HEK293T (cell line): ENCODE data around the gene AGAP1.
A peak's percentile ranks its signal among the peaks of the same experiment; 100 is the strongest.

Experiments used
- BHLHE40 ChIP-seq: fragments of 450-650 bp; IDR thresholded peaks from 2 replicates; pipeline ENCODE4 v1.6.1; 2016; ENCODE audit warnings: mild to moderate bottlenecking, moderate library complexity, borderline replicate concordance
- ELF4 ChIP-seq: fragments of 450-650 bp; IDR thresholded peaks from 2 replicates; pipeline ENCODE4 v1.6.1; 2017; ENCODE audit warnings: antibody characterized with exemption
- FOXA1 ChIP-seq: fragments of 450-650 bp; IDR thresholded peaks from 2 replicates; pipeline ENCODE4 v1.6.1; 2016; ENCODE audit warnings: mild to moderate bottlenecking
- FOXK2 ChIP-seq: fragments of 450-650 bp; IDR thresholded peaks from 2 replicates; pipeline ENCODE4 v1.6.1; 2016; ENCODE audit warnings: mild to moderate bottlenecking
- FOXM1 ChIP-seq: fragments of 450-650 bp; IDR thresholded peaks from 2 replicates; pipeline ENCODE4 v1.6.1; 2017; ENCODE audit warnings: mild to moderate bottlenecking, borderline replicate concordance
- HDGF ChIP-seq: fragments of 450-650 bp; IDR thresholded peaks from 2 replicates; pipeline ENCODE4 v1.6.1; 2017; ENCODE audit warnings: antibody characterized with exemption, borderline replicate concordance
- NFRKB ChIP-seq: fragments of 450-650 bp; IDR thresholded peaks from 2 replicates; pipeline ENCODE4 v1.6.1; 2016; ENCODE audit warnings: mild to moderate bottlenecking, moderate library complexity
- SP1 ChIP-seq: fragments of 450-650 bp; IDR thresholded peaks from 2 replicates; pipeline ENCODE4 v1.6.1; 2017
- ZNF384 ChIP-seq: fragments of 450-650 bp; IDR thresholded peaks from 2 replicates; pipeline ENCODE4 v1.6.1; 2016
- TF ChIP-seq, protein P1 (sequence below): fragments of 450-650 bp; IDR thresholded peaks from 2 replicates; pipeline ENCODE4 v1.6.1; 2016

DNA sequence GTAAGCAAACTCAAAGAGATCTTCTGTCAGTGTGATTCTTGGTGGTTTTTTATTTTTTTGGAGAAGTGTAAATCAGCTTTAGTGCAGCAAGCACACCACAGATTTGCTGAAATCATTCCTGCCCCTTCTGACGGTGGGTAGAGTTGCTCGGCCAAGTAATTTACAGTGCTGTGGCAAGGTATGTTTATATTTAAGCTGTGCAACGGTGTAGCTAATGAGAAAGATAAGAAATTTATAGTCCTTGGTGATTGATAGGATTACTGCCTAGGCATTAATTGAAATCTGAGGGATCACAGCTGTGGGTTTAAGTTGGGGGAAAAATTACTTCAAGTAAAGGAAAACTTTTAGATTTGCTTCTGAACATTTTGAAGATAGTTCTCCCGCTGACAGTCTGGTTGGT, 286.6 kb downstream of the AGAP1 start:
- no peak for TF ChIP-seq BHLHE40
- TF ChIP-seq FOXM1: no peak
- TF ChIP-seq NFRKB: no peak
- TF ChIP-seq ZNF384: no peak
- TF ChIP-seq, protein P1, sequence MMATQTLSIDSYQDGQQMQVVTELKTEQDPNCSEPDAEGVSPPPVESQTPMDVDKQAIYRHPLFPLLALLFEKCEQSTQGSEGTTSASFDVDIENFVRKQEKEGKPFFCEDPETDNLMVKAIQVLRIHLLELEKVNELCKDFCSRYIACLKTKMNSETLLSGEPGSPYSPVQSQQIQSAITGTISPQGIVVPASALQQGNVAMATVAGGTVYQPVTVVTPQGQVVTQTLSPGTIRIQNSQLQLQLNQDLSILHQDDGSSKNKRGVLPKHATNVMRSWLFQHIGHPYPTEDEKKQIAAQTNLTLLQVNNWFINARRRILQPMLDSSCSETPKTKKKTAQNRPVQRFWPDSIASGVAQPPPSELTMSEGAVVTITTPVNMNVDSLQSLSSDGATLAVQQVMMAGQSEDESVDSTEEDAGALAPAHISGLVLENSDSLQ: peak; percentile 72
- TF ChIP-seq HDGF: no peak
- no peak for TF ChIP-seq ELF4
- TF ChIP-seq FOXK2: no peak
- no peak for TF ChIP-seq FOXA1
- TF ChIP-seq SP1: no peak
